HL-60 (cell line): ENCODE results near the gene CD7.
A peak's percentile ranks its signal among the peaks of the same experiment; 100 is the strongest.

Experiments used
- DNase-seq, 2 experiments: peaks; one replicate each; pipeline ENCODE4 v3.0.0-alpha.2; 2010 to 2020; ENCODE audit warnings: low read depth in 1 of 2, low spot score in 1 of 2
- H3K27ac ChIP-seq: fragments of 250-450 bp; sonication (Bioruptor Pico); replicated peaks from 2 replicates; pipeline ENCODE4 v1.5.1; 2020; ENCODE audit warnings: mild to moderate bottlenecking, moderate library complexity
- H3K27me3 ChIP-seq: fragments of 250-450 bp; sonication (Bioruptor Pico); 2 replicates; pipeline ENCODE4 v1.5.1; 2021; ENCODE audit warnings: mild to moderate bottlenecking, moderate library complexity; ENCODE audit not compliant: insufficient read depth, poor library complexity, severe bottlenecking
- H3K4me3 ChIP-seq: replicated peaks from 2 replicates; pipeline ENCODE4 v1.5.1; 2011; ENCODE audit warnings: mild to moderate bottlenecking, control low read depth, low read length; ENCODE audit not compliant: insufficient read depth
- GABPA ChIP-seq: IDR thresholded peaks from 2 replicates; pipeline ENCODE4 v1.6.1; 2012; ENCODE audit warnings: low read depth
- POLR2AphosphoS5 ChIP-seq: IDR thresholded peaks from 2 replicates; pipeline ENCODE4 v1.6.1; 2012; ENCODE audit warnings: low read depth
- SPI1 ChIP-seq: IDR thresholded peaks from 2 replicates; pipeline ENCODE4 v1.6.1; 2012; ENCODE audit warnings: low read depth, mild to moderate bottlenecking, borderline replicate concordance
- TF ChIP-seq, protein P1 (sequence below): IDR thresholded peaks from one replicate; pipeline ENCODE4 v1.5.1; 2011; ENCODE audit warnings: low read length, control low read depth, inconsistent platforms; ENCODE audit not compliant: insufficient read depth
- TF ChIP-seq, protein P2 (sequence below): IDR thresholded peaks from 2 replicates; pipeline ENCODE4 v1.6.1; 2012; ENCODE audit warnings: low read depth; ENCODE audit not compliant: insufficient replicate concordance

CD7 gene

DNA sequence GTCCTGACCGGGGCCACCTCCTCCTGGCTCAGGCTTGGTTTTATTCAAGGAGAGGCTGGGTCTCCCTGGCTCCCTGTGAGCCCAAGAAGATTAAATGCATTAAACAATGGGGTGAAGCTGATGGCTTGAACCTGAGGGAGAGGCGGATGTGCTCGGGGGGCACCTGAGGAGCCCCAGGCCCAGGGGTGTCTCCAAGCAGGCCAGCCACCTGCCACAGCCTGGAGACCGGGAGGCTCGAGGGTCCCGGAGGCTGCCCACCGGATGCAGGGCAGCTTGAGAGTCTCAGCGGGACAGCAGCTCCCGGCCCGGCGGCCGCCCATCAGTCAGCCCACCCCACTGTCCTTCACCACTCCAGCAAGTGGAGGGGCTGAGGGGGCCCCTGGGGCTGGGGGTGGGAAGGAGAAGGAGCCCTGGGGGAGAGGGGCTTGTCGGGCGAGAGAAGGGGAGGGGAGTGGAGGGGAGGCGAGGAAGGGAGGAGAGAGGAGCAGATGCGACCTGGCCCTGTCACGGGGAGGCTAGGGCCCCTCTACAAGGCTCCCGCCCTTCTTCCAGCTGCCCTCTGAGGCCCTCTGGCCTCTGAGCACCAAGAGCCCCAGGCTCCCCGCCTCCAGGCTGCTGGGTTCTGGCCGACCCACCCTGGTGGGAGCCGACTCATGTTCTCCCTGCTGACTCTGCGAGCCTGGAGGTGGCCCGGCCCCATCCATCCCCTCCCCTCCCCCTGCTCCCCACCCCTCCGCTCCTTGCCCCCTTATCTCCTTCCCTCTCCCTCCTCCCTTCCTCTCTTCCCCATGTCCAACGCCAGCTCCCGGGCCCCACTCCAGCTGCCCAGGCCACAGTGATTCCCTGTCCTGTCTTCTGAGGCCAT is 13.2 kb downstream of the CD7 start:
- no peak for TF ChIP-seq GABPA
- Histone ChIP-seq H3K27ac (no peak overlapping the region), H3K27me3 (no peaks in the 10 kb centered on the region), H3K4me3 (no peak overlapping the region)
- DNase-seq: no peak

DNA sequence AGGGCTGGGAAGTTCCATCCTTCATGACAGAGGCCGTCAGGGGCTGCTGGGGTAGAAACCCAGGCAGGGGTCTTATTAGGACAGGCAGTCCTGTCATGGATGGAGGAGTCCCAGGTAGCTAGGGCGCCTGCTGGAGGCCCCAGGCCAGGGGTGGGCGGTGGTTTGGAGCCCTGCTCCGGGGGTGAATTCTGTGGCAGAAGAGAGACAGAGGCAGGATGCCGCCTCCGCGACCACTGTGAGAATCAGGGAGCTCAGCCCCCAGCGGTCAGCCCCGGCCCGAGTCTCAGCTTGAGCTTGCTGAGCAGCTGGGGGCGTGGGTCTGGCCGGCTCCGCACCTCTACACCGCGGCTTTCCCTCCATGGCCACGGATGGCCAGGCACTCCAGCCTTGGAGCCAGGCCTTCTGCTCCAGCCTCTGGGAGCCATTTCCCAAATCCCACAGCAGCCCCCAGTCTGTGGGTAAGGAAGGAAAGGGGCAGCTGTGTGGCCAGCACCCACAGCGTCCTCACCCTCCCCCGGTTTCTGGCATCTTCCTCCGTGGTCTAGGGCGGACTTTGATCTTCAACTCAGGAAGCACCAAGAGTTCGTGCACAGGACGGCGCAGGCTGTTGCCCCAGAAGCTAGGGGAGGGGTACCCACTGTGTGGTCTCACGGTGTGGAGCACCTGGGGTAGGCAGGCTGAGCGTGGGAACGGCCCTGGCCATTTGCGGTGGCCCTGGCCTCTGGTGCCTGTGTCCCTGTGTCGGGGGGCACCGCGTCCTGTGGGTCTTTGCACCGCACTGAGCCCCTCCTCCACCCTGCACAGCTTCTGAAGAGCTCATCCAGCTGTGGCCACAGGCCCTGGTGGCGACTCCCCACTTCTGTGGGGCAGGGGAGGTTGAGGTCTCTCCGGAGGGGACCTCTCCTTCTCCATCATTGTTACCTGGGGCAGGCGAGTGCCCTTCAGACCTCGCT is 14.1 kb downstream of the CD7 start:
- Histone ChIP-seq H3K27me3 (no peaks in the 10 kb centered on the region), H3K4me3 (no peak overlapping the region), H3K27ac (no peak overlapping the region)
- no peak for DNase-seq
- no peak for TF ChIP-seq SPI1
- no peak for TF ChIP-seq POLR2AphosphoS5
- TF ChIP-seq, protein P1, sequence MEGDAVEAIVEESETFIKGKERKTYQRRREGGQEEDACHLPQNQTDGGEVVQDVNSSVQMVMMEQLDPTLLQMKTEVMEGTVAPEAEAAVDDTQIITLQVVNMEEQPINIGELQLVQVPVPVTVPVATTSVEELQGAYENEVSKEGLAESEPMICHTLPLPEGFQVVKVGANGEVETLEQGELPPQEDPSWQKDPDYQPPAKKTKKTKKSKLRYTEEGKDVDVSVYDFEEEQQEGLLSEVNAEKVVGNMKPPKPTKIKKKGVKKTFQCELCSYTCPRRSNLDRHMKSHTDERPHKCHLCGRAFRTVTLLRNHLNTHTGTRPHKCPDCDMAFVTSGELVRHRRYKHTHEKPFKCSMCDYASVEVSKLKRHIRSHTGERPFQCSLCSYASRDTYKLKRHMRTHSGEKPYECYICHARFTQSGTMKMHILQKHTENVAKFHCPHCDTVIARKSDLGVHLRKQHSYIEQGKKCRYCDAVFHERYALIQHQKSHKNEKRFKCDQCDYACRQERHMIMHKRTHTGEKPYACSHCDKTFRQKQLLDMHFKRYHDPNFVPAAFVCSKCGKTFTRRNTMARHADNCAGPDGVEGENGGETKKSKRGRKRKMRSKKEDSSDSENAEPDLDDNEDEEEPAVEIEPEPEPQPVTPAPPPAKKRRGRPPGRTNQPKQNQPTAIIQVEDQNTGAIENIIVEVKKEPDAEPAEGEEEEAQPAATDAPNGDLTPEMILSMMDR: no peak
- TF ChIP-seq GABPA: no peak
- TF ChIP-seq, protein P2, sequence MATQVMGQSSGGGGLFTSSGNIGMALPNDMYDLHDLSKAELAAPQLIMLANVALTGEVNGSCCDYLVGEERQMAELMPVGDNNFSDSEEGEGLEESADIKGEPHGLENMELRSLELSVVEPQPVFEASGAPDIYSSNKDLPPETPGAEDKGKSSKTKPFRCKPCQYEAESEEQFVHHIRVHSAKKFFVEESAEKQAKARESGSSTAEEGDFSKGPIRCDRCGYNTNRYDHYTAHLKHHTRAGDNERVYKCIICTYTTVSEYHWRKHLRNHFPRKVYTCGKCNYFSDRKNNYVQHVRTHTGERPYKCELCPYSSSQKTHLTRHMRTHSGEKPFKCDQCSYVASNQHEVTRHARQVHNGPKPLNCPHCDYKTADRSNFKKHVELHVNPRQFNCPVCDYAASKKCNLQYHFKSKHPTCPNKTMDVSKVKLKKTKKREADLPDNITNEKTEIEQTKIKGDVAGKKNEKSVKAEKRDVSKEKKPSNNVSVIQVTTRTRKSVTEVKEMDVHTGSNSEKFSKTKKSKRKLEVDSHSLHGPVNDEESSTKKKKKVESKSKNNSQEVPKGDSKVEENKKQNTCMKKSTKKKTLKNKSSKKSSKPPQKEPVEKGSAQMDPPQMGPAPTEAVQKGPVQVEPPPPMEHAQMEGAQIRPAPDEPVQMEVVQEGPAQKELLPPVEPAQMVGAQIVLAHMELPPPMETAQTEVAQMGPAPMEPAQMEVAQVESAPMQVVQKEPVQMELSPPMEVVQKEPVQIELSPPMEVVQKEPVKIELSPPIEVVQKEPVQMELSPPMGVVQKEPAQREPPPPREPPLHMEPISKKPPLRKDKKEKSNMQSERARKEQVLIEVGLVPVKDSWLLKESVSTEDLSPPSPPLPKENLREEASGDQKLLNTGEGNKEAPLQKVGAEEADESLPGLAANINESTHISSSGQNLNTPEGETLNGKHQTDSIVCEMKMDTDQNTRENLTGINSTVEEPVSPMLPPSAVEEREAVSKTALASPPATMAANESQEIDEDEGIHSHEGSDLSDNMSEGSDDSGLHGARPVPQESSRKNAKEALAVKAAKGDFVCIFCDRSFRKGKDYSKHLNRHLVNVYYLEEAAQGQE: no peak

DNA sequence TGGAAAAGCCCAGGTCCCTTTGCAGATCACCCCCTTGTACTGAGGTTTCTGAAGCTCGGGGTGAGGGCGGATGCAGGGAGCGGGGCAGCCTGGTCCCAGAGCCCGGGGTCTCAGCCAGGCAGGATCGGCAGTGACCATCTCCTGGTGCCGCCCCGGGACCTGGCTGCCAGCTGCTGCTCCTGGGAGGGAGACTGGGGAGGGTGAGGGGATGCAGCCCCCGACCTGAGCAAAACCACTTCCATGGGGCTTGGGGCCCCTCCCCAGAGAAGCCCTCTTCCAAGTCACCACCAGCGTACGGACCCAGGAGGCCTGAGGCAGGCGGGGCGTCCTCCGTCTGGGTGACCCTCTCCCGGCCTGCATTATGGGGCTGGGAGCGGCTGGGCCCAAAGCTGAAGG is 14.8 kb downstream of the CD7 start:
- TF ChIP-seq POLR2AphosphoS5 (no peak), GABPA (no peak), SPI1 (no peak)
- TF ChIP-seq, protein P2: no peak
- TF ChIP-seq, protein P1: no peak
- DNase-seq: no peak
- H3K27ac ChIP-seq: no peak overlapping the region
- H3K27me3 ChIP-seq: no peaks in the 10 kb centered on the region
- no peak overlapping the region for H3K4me3 ChIP-seq

DNA sequence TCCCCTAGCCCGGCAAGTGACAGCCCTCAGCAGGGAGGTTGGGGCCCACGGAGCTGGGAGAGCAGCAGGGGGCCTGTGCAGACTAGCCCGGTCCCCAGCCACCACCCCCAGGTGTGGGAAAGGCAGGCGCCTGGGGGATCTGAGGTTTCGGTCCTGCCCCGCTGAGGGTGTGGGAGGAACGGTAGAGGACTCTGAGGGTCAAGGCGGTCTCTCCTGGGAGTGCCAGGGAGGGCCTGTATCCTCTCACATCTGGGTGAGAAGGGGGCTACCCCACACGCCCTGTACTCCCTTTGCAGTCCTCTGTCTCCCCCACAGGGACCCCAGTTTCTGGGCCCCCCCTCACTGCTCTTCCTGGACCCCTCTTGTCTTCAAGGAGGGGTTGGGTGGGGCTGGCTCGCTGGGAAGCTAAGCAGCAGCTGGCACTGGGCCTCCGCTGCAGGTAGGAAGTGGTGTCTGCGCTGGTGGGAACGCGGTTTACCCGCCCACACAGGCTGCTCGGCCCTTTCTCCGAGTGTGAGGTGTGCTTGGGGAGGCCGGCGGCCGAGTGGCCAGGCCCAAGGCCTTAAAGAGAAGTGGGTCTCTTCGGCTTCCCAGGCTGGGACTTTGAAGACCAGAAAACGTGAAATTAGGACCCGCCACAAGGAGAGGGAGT is 15.4 kb downstream of the CD7 start:
- TF ChIP-seq GABPA: no peak
- peak; percentile 40; the same call in 1 of the 2 replicates for TF ChIP-seq SPI1
- TF ChIP-seq, protein P2: no peak
- TF ChIP-seq, protein P1: no peak
- no peak overlapping the region for H3K27ac ChIP-seq
- DNase-seq: peak in 1 of 2 experiments; percentile 25
- no peak overlapping the region for H3K4me3 ChIP-seq
- H3K27me3 ChIP-seq: no peaks in the 10 kb centered on the region
